Heart left ventricle (tissue), 16 donors: ENCODE measurements around the gene ARL3. TPM values are rescaled to one million over a fixed set of nuclear protein-coding genes. Genes with fewer than 3 reads are reported as not detected.

ENCODE experiments used
- ATAC-seq, 4 donors: fragments of 200-7000 bp; cut with Tn5 transposase; one replicate each; pipeline ENCODE4 v1.9.1; 2020 to 2022; ENCODE audit warnings: moderate library complexity in 4 of 4, mild to moderate bottlenecking in 3 of 4, moderate number of reproducible peaks in 1 of 4
- DNase-seq, 5 donors: peaks; one replicate each; pipeline ENCODE4 v3.0.0-alpha.2; 2020
- H3K27ac ChIP-seq, 12 donors: fragments of 200-600 bp; sonication (generic) in 4 of 12; one replicate each; pipeline versions ENCODE4 v1.5.0 to v1.8.0; 2016 to 2022; ENCODE audit warnings: mild to moderate bottlenecking in 2 of 12
- H3K27me3 ChIP-seq, 9 donors: fragments of 200-600 bp; sonication (generic) in 2 of 9; one replicate each; pipeline versions ENCODE4 v1.5.1 to v1.8.0; 2016 to 2022; ENCODE audit warnings: mild to moderate bottlenecking in 3 of 9
- H3K36me3 ChIP-seq, 9 donors: fragments of 200-600 bp; sonication (generic) in 2 of 9; one replicate each; pipeline versions ENCODE4 v1.5.0 to v1.8.0; 2018 to 2022; ENCODE audit warnings: mild to moderate bottlenecking in 2 of 9
- H3K4me1 ChIP-seq, 12 donors: fragments of 200-600 bp; sonication (generic) in 4 of 12; one replicate each; pipeline versions ENCODE4 v1.5.0 to v1.8.0; 2016 to 2022; ENCODE audit warnings: mild to moderate bottlenecking in 3 of 12
- H3K4me3 ChIP-seq, 12 donors: fragments of 200-600 bp; sonication (generic) in 4 of 12; one replicate each; pipeline versions ENCODE4 v1.5.0 to v1.8.0; 2017 to 2022; ENCODE audit warnings: mild to moderate bottlenecking in 9 of 12, moderate library complexity in 4 of 12
- H3K9me3 ChIP-seq, 12 donors: fragments of 200-600 bp; sonication (generic) in 4 of 12; one replicate each; pipeline versions ENCODE4 v1.5.0 to v1.8.0; 2016 to 2022; ENCODE audit warnings: mild to moderate bottlenecking in 1 of 12
- CTCF ChIP-seq, 12 donors: fragments of 200-600 bp; sonication (generic) in 4 of 12; IDR thresholded peaks; one replicate each; pipeline versions ENCODE4 v1.5.0 to v1.8.0; 2018 to 2022; ENCODE audit warnings: antibody characterized with exemption in 12 of 12, mild to moderate bottlenecking in 5 of 12
- POLR2A ChIP-seq, 2 donors: fragments of 450-650 bp; IDR thresholded peaks; one replicate each; pipeline ENCODE4 v1.6.1; 2017; ENCODE audit warnings: antibody characterized with exemption in 2 of 2, mild to moderate bottlenecking in 2 of 2, moderate library complexity in 2 of 2
- WGBS, 4 donors: extraction: QIAGEN DNeasy Blood & Tissue Kit in 2 of 4; methylation state at CpG; one replicate each; pipeline versions ENCODE4 v1.1.5 to v1.1.7; 2013 to 2018; 5-methylcytosine and 5-hydroxymethylcytosine counted together
- intact Hi-C, 10 donors: fragments of 100-400 bp; cut with DNase I; formaldehyde crosslinking; loops; one replicate each; pipeline versions ENCODE4 v1.11.1 to v1.14.2; 2022
- polyA plus RNA-seq, 2 donors: library from polyadenylated mRNA; stranded (reverse); fragments of 200-250 nt; gene quantifications; one replicate each; pipeline ENCODE4 v1.2.3, GENCODE V29; 2013
- total RNA-seq, 9 donors: library from RNA; depleted of rRNA in 2 of 9; stranded (reverse); fragments of >200 nt in 2 of 9; fragmentation: NEBNext Ultra II Directional in 3 of 9; extraction: Animal tissue kit (Norgen Biotek cat#: 25700) in 3 of 9; gene quantifications; one replicate each; pipeline versions ENCODE4 v1.1.0 to v1.2.4, GENCODE V29; 2016 to 2023
- donor health status: ischemic (EF 13 %, LVEDD 7.1; RV severe dilation, severe dysfunction).
- donor health status: healthy with polysubstance abuse.
- donor health status: DM: no; HTN: yes; CAD: no.
- donor health status: DM: no; HTN: no; CAD: no.
- donor health status: ischemic (EF 25% LVEDD 6.9; RV normal size, moderate dysfunction).
- donor health status: ischemic (EF 25% LVEDD 5.7; RV mildly dilated, moderate dysfunction).
- donor health status: healthy.
- donor health status: DM: yes; HTN: yes; CAD: no.
- donor health status: ischemic (EF 35%, LVEDD 5.7; RV mildly dilated, moderate dysfunction).
- donor health status: nonischemic (EF 11% LVEDD 7.7; RV severe dilation, severe dysfunction).
- donor health status: DM: yes; HTN: yes; CAD: no.
- donor health status: PGD.
- donor health status: ischemic (EF 29% LVEDD 5.4; RV normal size, mild dysfunction).
- donor health status: nonischemic (EF 23%, LVEDD 6.1; RV moderate dilation, normal function).

The ARL3 gene
- total and polyA plus RNA-seq, 11 donors: 5.8 to 19.3 (median 12.6) TPM

DNA sequence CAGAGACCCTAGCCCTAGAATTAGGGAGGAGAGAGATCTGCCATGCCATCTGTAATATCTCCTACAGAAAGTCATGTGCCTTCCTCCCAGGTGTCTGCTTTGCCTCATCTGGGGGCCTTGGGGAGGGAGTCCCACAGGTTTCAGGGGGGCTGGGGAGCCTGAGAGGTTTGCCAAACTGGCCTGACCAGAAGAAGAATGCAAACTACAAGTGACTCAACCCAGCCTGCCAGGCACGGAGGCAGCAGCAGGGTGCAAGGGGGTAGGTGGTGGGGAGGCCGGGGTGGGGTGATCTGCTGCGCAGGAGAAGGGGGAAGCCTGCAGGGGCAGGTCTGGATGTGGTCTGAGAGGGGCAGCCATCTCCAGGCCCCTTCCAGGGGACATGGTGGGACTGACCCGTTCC, 79.5 kb downstream of the ARL3 start:
- peak overlapping the region in 3 of 12 donors; percentile 12 to 44 (median 24) for H3K27ac ChIP-seq
- intact Hi-C loops: no loop called here
- TF ChIP-seq POLR2A (IDR thresholded peaks at IDR 0.05) (no peak), CTCF (IDR thresholded peaks at IDR 0.05) (no peak)
- peaks cover 12 to 59% (median 33%) of the 10 kb centered on the region in 12 donors for H3K4me1 ChIP-seq
- peaks cover 0 to 14% (median 8%) of the 10 kb centered on the region in 9 donors for H3K36me3 ChIP-seq
- no peaks in the 10 kb centered on the region for H3K9me3 ChIP-seq
- no peak overlapping the region for H3K4me3 ChIP-seq
- peak in 3 of 5 donors; percentile 15 to 35 (median 19) for DNase-seq
- no peak for ATAC-seq
- no peaks in the 10 kb centered on the region for H3K27me3 ChIP-seq
- 65 to 77% (median 74%) methylated on average over 4 of the region's 4 CpGs for whole genome bisulfite sequencing, 4 donors

GRCh38 chr10:102633848-102634247, 80.3 kb downstream of the ARL3 start:
- intact Hi-C loops: no loop called here
- peaks cover 0 to 18% (median 8%) of the 10 kb centered on the region in 9 donors for H3K36me3 ChIP-seq
- H3K4me1 ChIP-seq: peaks cover 12 to 67% (median 42%) of the 10 kb centered on the region in 12 donors
- ATAC-seq (peak in 1 of 4 donors; percentile 16), DNase-seq (peak in 3 of 5 donors; percentile 21 to 41 (median 24))
- H3K9me3 ChIP-seq: no peaks in the 10 kb centered on the region
- TF ChIP-seq POLR2A (IDR thresholded peaks at IDR 0.05): no peak
- TF ChIP-seq CTCF (IDR thresholded peaks at IDR 0.05): no peak
- peak overlapping the region in 11 of 12 donors; percentile 68 to 91 (median 77) for H3K27ac ChIP-seq
- no peak overlapping the region for H3K4me3 ChIP-seq
- WGBS, 4 donors: 67 to 80% (median 70%) methylated on average over 4 to 5 of the region's 5 CpGs
- H3K27me3 ChIP-seq: no peaks in the 10 kb centered on the region

DNA sequence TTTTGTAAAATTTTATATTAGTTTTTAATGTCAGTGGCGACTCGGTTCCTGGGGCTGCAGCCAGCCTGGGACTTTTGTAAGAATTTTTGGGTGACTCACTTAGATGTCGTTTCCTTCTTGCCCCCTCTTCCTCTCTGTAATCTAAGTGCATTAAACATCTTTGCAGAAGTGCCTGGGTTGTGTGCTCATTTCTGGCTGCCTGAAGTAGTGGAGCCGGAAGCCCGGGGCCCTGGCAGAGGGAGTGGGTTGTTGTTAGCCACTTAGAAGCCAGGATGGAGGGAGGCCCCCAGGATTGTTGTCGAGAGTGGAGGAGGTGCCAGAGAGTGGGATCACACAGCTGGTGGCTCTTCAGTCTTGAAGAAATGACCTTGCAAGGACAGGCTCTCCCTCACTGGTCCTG, 80.9 kb downstream of the ARL3 start:
- peaks cover 12 to 73% (median 47%) of the 10 kb centered on the region in 12 donors for H3K4me1 ChIP-seq
- ATAC-seq (peak in 3 of 4 donors; percentile 25 to 40 (median 30)), DNase-seq (peak in 3 of 5 donors; percentile 57 to 70 (median 65))
- peak overlapping the region; percentile 36 to 91 (median 76) for H3K27ac ChIP-seq
- 23 to 29% (median 25%) methylated on average over 6 of the region's 6 CpGs for WGBS, 4 donors
- no peaks in the 10 kb centered on the region for H3K9me3 ChIP-seq
- H3K4me3 ChIP-seq: peak overlapping the region in 1 of 12 donors; percentile 7
- H3K36me3 ChIP-seq: peaks cover 0 to 20% (median 8%) of the 10 kb centered on the region in 9 donors
- intact Hi-C loops: no loop called here
- no peak for TF ChIP-seq POLR2A (IDR thresholded peaks at IDR 0.05)
- no peak for TF ChIP-seq CTCF (IDR thresholded peaks at IDR 0.05)
- no peaks in the 10 kb centered on the region for H3K27me3 ChIP-seq

DNA sequence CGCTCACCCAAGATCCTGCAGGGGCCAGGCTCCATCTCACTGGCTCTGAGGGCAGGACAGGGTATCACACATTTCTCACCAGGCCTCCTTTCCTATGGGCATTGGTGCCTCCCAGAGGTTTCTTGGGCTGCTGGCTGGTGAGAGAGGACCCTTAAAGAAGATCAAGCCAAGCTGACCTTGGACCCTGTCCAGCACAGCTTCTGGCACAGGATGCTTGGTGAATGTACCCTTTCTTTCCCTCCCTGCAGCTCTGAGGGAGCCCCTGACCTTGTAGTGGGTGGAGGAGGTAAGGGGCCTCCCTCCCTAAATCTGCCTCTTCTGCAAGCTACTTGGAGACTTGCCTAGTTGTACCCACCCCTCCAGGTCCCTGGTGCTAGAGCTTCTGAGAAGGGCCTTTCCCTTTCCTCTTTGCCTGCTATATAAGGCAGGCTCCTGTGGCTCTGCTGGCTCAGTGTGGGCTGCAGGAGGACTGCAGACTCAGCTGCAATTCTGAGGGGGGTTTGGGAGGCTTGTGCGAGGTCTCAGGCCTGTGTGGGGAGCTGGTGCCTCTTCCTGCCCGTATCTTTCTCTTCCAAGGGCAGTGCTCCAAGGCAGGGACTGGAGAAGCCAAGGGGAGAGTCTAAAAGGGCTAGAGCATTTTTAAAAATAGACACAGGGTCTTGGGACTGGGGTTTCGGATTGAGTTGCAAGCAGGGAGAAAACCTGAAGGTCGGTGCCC, 81.6 kb downstream of the ARL3 start:
- Histone ChIP-seq H3K27me3 (no peaks in the 10 kb centered on the region), H3K4me1 (peaks cover 18 to 80% (median 55%) of the 10 kb centered on the region in 12 donors), H3K9me3 (no peaks in the 10 kb centered on the region), H3K36me3 (peaks cover 0 to 20% (median 8%) of the 10 kb centered on the region in 9 donors), H3K4me3 (peak overlapping the region in 1 of 12 donors; percentile 7), H3K27ac (peak overlapping the region; percentile 36 to 91 (median 76))
- TF ChIP-seq CTCF (IDR thresholded peaks at IDR 0.05) (no peak), POLR2A (IDR thresholded peaks at IDR 0.05) (no peak)
- WGBS, 4 donors: 27 to 30% (median 29%) methylated on average over 5 of the region's 5 CpGs
- ATAC-seq (peak; percentile 17 to 54 (median 34)), DNase-seq (peak in 3 of 5 donors; percentile 27 to 67 (median 57))
- intact Hi-C loops: no loop called here
